Keratinocyte (primary cell): ENCODE data around the gene AGPAT3. TPM values are rescaled to one million over a fixed set of nuclear protein-coding genes. Genes with fewer than 3 reads are reported as not detected.

ENCODE experiments used
- DNase-seq: peaks from one replicate; pipeline ENCODE4 v3.0.0-alpha.2; 2011; ENCODE audit warnings: low read depth, missing footprints, low spot score
- FAIRE-seq: peaks from 2 replicates; lab custom pipeline; 2011; peaks lifted over from hg19 to GRCh38; lab: Jason Lieb, UNC
- H2AFZ ChIP-seq: 2 replicates; pipeline ENCODE4 v1.6.0; 2012; ENCODE audit warnings: low read length, control low read depth, inconsistent platforms; ENCODE audit not compliant: control insufficient read depth
- H3K27ac ChIP-seq: 2 replicates; pipeline ENCODE4 v1.5.1; 2011; ENCODE audit warnings: low read length; ENCODE audit not compliant: control insufficient read depth, insufficient read depth
- H3K27me3 ChIP-seq: 3 replicates; pipeline ENCODE4 v1.6.0; 2011; ENCODE audit warnings: low read length; ENCODE audit not compliant: control insufficient read depth, insufficient read depth; ENCODE audit errors: extremely low read depth
- H3K36me3 ChIP-seq, 2 experiments: 2 replicates in 1 of 2; 3 replicates in 1 of 2; pipeline ENCODE4 v1.5.1; 2011; ENCODE audit warnings: low read length in 2 of 2, mild to moderate bottlenecking in 1 of 2; ENCODE audit not compliant: control insufficient read depth in 2 of 2, insufficient read depth in 2 of 2; ENCODE audit errors: extremely low read depth in 1 of 2
- H3K4me1 ChIP-seq: 3 replicates; pipeline ENCODE4 v1.5.1; 2011; ENCODE audit warnings: low read length; ENCODE audit not compliant: control insufficient read depth, insufficient read depth; ENCODE audit errors: extremely low read depth
- H3K4me2 ChIP-seq: 3 replicates; pipeline ENCODE4 v1.6.0; 2011; ENCODE audit warnings: low read depth, low read length; ENCODE audit not compliant: control insufficient read depth, insufficient read depth; ENCODE audit errors: extremely low read depth
- H3K4me3 ChIP-seq, 3 experiments: fragments of 200-600 bp in 1 of 3; sonication (generic) in 1 of 3; 2 replicates in 2 of 3; 3 replicates in 1 of 3; pipeline ENCODE4 v1.5.1; 2011 to 2016; ENCODE audit warnings: low read length in 3 of 3, mild to moderate bottlenecking in 3 of 3, control low read depth in 2 of 3, inconsistent platforms in 1 of 3, low read depth in 1 of 3, mixed read lengths in 1 of 3, mixed run types in 1 of 3, moderate library complexity in 1 of 3; ENCODE audit not compliant: control insufficient read depth in 2 of 3, insufficient read depth in 2 of 3; ENCODE audit errors: extremely low read depth in 1 of 3
- H3K79me2 ChIP-seq: 2 replicates; pipeline ENCODE4 v1.6.0; 2012; ENCODE audit warnings: low read length; ENCODE audit not compliant: control insufficient read depth, insufficient read depth
- H3K9ac ChIP-seq: 3 replicates; pipeline ENCODE4 v1.6.0; 2011; ENCODE audit warnings: low read length; ENCODE audit not compliant: control insufficient read depth, insufficient read depth; ENCODE audit errors: extremely low read depth
- H3K9me1 ChIP-seq: 3 replicates; pipeline ENCODE4 v1.6.0; 2011; ENCODE audit warnings: low read length; ENCODE audit not compliant: control insufficient read depth, insufficient read depth; ENCODE audit errors: extremely low read depth
- H3K9me3 ChIP-seq: 2 replicates; pipeline ENCODE4 v1.5.1; 2012; ENCODE audit warnings: low read depth, low read length; ENCODE audit not compliant: control insufficient read depth
- H4K20me1 ChIP-seq: 3 replicates; pipeline ENCODE4 v1.6.0; 2011; ENCODE audit warnings: low read length; ENCODE audit not compliant: control insufficient read depth, insufficient read depth; ENCODE audit errors: extremely low read depth
- CTCF ChIP-seq, 3 experiments: IDR thresholded peaks in 1 of 3; conservative IDR thresholded peaks in 1 of 3; optimal IDR thresholded peaks in 1 of 3; 2 replicates in 2 of 3; 3 replicates in 1 of 3; pipeline versions ENCODE3 to v1.5.1; 2011; ENCODE audit warnings: low read length in 3 of 3, mild to moderate bottlenecking in 3 of 3, moderate library complexity in 2 of 3, control low read depth in 1 of 3, inconsistent platforms in 1 of 3; ENCODE audit not compliant: insufficient read depth in 2 of 3; ENCODE audit errors: extremely low read depth in 1 of 3
- EZH2 ChIP-seq: IDR thresholded peaks from one replicate; pipeline ENCODE4 v1.6.1; 2012; ENCODE audit warnings: inconsistent platforms, mild to moderate bottlenecking, low read length, moderate library complexity
- dilution Hi-C: fragments of 300-500 bp; cut with MboI; formaldehyde crosslinking; loops from one replicate; pipeline ENCODE4 v1.7.0; 2020; ENCODE audit warnings: low sequenced_read_pairs; ENCODE audit not compliant: extremely low pct_ligation_motif_present
- polyA plus RNA-seq, 5 experiments: library from polyadenylated mRNA; depleted of rRNA in 3 of 5; stranded (reverse) in 3 of 5; stranded (forward) in 1 of 5; unstranded in 1 of 5; fragments of >200 nt; gene quantifications; 1 replicate in 1 of 5; 2 replicates in 3 of 5; 3 replicates in 1 of 5; pipeline versions ENCODE4 v1.2.1 to v1.2.3, GENCODE V29; 2011 to 2012; ENCODE audit warnings: missing spikeins in 2 of 5, low read depth in 1 of 5, low replicate concordance in 1 of 5

The AGPAT3 gene
- polyA plus RNA-seq, 1 donor (not counting 4 experiments of a cell fraction or from before 2014, with no cell fraction given): 21.7 TPM

DNA sequence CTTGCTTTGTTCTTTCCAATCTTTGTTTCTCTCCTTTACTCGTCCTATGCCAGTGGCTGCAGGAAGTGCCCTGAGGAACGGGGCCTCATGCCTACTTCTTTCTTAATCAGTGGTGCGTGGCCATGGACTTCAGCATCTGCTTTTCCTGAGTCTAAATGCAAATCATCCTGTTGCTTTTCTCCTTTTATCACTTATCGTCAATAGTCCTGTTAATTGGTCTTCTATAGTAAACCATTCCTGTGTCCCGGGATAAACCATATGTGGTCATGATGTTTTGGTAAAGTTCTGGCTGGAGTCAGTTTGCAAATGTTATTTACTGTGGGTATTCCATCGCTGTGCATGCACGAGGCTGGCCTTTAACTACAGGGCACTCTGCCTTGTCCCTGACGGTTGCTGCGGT is 47.5 kb downstream of the AGPAT3 start:
- Histone ChIP-seq H3K79me2 (peaks cover 14% of the 10 kb centered on the region), H2AFZ (no peak overlapping the region), H3K4me3 (no peak overlapping the region), H3K4me1 (peaks cover 8% of the 10 kb centered on the region), H3K4me2 (no peak overlapping the region), H4K20me1 (peaks cover 4% of the 10 kb centered on the region), H3K9ac (no peak overlapping the region), H3K36me3 (no peaks in the 10 kb centered on the region), H3K27ac (no peak overlapping the region), H3K9me1 (no peaks in the 10 kb centered on the region), H3K27me3 (no peaks in the 10 kb centered on the region), H3K9me3 (no peaks in the 10 kb centered on the region)
- dilution Hi-C loops: no loop called here
- FAIRE-seq (no peak), DNase-seq (no peak)
- TF ChIP-seq CTCF (optimal IDR thresholded peaks at IDR 0.05 in 1 of 3, IDR thresholded peaks at IDR 0.05 in 1 of 3, conservative IDR thresholded peaks at IDR 0.05 in 1 of 3; ENCODE audit: extremely low read depth in 1 of 3, insufficient read depth in 2 of 3, low read length in 3 of 3) (no peak), EZH2 (no peak)

DNA sequence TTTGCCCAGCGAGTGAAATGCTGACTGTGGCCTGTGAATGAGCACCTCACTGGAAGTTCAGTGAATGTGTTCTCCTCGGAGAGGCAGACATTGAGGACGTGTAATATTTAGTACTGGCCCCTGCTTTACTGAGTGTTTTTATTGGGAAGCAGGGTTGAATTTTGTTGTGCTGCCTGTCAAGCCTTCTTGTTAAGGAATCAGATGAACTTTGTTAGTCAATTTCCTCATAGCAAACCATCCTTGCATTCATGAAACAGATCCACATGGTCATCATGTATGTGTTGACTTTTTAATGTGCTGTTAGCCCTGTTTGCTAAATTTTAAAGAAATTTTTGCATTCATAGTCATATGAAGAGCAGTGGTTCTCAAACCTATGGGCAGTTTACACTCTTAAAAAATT is 47.9 kb downstream of the AGPAT3 start:
- no peak for FAIRE-seq
- H3K27me3 ChIP-seq: no peaks in the 10 kb centered on the region
- peaks cover 8% of the 10 kb centered on the region for H3K4me1 ChIP-seq

More for the DNA sequence above, 47.9 kb downstream of the AGPAT3 start:
- Histone ChIP-seq H3K79me2 (peaks cover 16% of the 10 kb centered on the region), H3K36me3 (no peaks in the 10 kb centered on the region), H3K9me1 (no peaks in the 10 kb centered on the region), H3K4me3 (no peak overlapping the region), H3K27ac (no peak overlapping the region), H3K4me2 (no peak overlapping the region), H2AFZ (no peak overlapping the region), H3K9me3 (no peaks in the 10 kb centered on the region), H3K9ac (no peak overlapping the region), H4K20me1 (peaks cover 4% of the 10 kb centered on the region)
- TF ChIP-seq CTCF (optimal IDR thresholded peaks at IDR 0.05 in 1 of 3, IDR thresholded peaks at IDR 0.05 in 1 of 3, conservative IDR thresholded peaks at IDR 0.05 in 1 of 3; ENCODE audit: extremely low read depth in 1 of 3, insufficient read depth in 2 of 3, low read length in 3 of 3) (no peak), EZH2 (no peak)
- DNase-seq: no peak
- dilution Hi-C loops: no loop called here
